NCI-H1930 (cell line): ENCODE results near the gene ERBB3.
"Not testable (repeated sequence)": the region's sequence is repeated elsewhere in the genome, so short reads cannot be mapped to it uniquely, and the experiment has no call there.

ENCODE experiments used
- DNase-seq, 2 experiments: peaks; one replicate each; lab custom pipeline; 2025; lab: John Stamatoyannopoulos, UW

The ERBB3 gene

GRCh38 chr12:56079723-56080555, at the start of gene ERBB3:
TSS of gene ERBB3 (plus strand) at chr12:56080165. CDS start at chr12:56080301, 136 bp downstream.
- peak in 1 of 2 experiments; percentile 43 for DNase-seq

DNA sequence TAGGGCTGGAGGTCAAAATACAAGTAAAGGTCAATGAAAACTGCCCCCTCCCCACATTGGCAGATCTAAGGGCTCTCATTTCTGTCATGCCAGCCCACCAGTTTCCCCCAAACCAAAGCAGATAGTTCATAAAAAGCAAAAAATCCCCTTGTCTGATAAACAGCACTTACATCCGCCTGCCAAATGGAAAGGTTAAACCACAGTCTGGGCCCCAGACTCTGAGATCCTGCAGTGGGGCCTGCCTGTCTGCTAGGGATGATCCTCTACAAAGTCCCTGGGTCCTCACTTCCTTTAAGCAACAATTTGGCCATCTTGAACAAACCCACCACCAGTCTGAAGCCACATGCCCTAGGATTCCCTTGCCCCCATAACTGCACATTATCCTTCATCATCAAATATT, 48.0 kb upstream of the ERBB3 start:
- no peak for DNase-seq

DNA sequence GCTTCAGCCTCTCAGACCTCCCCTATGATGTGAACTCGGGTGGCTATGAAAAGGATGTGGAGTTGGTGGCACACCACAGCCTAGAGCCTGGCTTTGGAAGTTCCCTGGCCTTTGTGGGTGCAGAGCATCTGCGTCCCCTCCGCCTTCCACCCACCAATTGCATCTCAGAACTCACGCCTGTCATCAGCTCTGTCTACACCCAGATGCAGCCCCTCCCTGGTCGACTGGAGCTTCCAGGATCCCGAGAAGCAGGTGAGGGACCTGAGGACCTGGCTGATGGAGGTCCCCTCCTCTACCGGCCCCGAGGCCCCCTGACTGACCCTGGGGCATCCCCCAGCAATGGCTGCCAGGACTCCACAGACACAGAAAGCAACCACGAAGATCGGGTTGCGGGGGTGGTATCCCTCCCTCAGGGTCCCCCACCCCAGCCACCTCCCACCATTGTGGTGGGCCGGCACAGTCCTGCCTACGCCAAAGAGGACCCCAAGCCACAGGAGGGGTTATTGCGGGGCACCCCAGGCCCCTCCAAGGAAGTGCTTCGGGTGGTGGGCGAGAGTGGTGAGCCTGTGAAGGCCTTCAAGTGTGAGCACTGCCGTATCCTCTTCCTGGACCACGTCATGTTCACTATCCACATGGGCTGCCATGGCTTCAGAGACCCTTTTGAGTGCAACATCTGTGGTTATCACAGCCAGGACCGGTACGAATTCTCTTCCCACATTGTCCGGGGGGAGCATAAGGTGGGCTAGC, 45.2 kb upstream of the ERBB3 start:
- no peak for DNase-seq

DNA sequence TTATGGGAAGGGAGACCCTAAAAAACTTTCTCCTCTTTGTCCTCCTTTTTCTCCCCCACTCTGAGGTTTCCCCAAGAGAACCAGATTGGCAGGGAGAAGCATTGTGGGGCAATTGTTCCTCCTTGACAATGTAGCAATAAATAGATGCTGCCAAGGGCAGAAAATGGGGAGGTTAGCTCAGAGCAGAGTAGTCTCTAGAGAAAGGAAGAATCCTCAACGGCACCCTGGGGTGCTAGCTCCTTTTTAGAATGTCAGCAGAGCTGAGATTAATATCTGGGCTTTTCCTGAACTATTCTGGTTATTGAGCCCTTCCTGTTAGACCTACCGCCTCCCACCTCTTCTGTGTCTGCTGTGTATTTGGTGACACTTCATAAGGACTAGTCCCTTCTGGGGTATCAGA, 42.8 kb upstream of the ERBB3 start:
- no peak for DNase-seq

- DNase-seq, result no peak
Measured at GRCh38 chr12:56038022-56038655, 41.8 kb upstream of the ERBB3 start.

- no peak for DNase-seq
Measured at GRCh38 chr12:56040151-56040550, 39.8 kb upstream of the ERBB3 start.

- no peak for DNase-seq
Measured at GRCh38 chr12:56040963-56041551, 38.9 kb upstream of the ERBB3 start.

DNA sequence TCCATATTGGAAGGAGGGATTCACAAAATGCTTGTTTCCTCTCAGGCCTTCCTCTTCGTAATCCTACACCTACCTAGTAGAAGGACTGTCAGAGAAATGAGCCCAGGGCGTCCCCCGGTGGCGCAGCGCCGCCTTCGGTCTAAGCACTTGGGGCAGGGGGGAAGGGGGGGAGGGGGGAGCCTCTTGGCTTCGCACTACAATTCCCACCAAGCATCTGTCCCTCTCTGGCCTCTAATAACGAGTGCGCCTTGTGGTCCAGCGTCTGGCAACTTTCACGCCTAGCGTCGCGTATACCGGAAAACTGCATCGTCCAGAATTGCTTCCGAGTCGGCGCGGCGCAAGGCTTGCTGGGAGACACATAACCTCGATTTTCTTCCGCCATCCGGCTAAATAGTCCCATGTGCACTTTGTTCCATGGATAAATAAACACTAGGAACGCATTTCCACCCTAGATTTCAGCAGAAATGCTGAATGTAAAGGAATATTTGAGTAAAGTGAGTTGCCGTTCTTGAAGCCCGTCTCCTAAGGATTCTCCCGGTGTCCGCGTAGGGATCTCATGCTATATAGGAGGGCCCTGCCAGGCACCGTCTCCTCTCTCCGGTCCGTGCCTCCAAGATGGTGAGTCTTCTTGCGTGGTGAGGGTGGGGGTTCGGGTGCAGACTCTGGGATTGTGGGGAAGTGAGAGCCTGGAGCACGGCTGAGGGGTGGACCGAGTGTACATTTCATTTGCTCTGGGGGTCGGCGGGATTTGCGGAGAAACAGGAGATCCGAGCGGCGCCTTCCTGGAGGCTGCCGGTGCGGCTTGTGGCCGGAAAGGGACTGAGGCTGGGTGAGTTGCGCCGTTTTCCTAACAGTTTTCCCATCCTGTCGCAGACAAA, 38.2 kb upstream of the ERBB3 start, which contains the start of gene RPS26:
TSS of gene RPS26 (plus strand) at position 367 of the 878 bp plus-strand sequence. CDS start at position 616, 249 bp downstream.
- peak; percentile 98 to 99 for DNase-seq

- not testable (repeated sequence) for DNase-seq
Measured at GRCh38 chr12:56042430-56042813, 37.5 kb upstream of the ERBB3 start.

DNA sequence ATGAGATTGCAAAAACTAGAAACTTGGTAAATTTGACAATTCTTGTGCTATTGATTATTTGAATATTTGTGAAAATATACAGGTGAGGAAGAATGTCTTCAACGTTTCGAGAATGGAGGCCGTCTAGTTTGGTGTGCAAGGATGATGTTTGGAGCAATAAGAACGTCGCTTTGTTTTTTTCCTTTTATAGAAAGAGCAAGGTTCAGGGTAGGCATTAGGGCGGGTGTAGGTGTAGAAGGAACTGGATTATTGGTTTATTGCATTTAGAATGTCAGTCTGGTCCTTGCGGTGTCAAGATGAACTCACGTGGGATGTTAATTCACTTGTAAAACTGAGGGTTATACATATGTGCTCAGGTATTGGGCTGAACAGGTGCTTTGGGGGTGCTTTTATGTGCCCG, 37.1 kb upstream of the ERBB3 start:
- DNase-seq, result no peak

DNA sequence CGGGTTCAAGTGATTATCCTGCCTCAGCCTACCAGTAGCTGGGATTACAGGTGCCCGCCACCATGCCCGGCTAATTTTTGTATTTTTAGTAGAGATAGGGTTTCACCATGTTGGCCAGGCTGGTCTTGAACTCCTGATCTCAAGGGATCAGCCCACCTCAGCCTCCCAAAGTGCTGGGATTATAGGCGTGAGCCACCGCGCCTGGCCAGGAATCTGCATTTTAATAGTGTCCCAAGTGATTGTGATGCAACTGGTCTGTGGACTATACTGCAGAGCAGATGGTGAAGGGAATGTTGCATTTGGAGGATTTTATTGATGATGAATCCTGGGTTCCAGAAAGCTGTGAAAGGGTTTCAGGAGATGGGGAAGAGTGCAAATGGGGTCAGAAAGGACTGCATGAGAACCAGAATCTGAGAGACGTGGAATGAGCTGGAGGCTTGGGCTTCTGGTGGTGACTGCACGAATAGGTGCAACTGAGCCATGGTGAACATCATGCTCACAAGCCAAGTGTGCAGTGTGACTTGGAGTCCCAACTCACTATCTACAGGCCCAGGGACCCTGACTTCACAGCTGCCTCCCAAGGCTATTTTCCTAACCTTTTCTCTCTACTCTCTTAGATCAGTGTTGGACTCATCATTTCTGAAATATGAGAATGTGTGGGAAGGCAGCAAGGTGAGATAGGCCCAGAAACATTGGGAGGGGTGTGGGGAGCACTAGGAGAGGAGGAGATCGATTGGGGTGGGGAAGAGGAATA, 33.8 kb upstream of the ERBB3 start:
- DNase-seq, result no peak

- DNase-seq, result no peak
Measured at GRCh38 chr12:56053407-56053893, 26.5 kb upstream of the ERBB3 start.

- not testable (repeated sequence) for DNase-seq
Measured at GRCh38 chr12:56059964-56060363, 20.0 kb upstream of the ERBB3 start.

GRCh38 chr12:56061982-56062381, 18.0 kb upstream of the ERBB3 start:
- no peak for DNase-seq

DNA sequence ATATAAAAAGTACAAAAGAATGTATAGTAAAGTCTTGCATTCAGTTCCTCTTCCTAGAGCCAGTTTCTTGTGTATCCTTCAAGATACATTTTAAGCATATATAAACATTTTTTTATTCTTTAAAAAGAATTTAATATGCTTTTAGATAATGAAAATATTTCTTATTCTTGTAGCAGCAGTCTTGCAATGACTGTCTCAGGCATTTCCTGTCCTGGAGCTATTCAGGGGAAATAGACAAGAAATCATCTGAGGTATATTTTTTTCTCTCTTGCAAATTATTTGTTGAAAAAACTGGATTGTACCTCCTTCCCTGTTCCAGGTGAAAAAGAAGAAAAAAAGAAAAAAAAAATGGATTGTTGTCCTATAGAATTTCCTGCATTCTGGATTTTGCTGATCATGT, 17.0 kb upstream of the ERBB3 start:
- no peak for DNase-seq

- DNase-seq, result no peak
Measured at GRCh38 chr12:56071648-56072047, 8.3 kb upstream of the ERBB3 start.

- DNase-seq, result no peak
Measured at GRCh38 chr12:56074396-56074795, 5.6 kb upstream of the ERBB3 start.

DNA sequence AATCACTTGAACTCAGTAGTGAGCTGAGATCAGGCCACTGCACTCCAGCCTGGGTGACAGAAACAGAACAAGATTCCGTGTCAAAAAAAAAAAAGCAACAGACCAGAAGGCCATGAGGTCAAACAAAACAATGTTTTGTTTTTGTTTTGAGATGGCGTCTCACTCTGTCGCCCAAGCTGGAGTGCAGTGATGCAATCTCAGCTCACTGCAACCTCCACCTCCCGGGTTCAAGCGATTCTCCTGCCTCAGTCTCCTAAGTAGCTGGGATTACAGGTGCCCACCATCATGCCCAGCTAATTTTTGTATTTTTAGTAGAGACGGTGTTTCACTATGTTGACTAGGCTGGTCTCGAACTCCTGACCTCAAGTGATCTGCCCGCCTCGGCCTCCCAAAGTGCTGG, 2.0 kb upstream of the ERBB3 start:
- not testable (repeated sequence) for DNase-seq

GRCh38 chr12:56078427-56078826, 1.5 kb upstream of the ERBB3 start:
- no peak for DNase-seq
